ENCODE data around the gene BANP. TPM values are rescaled to one million over a fixed set of nuclear protein-coding genes. Genes with fewer than 3 reads are reported as not detected.
"Not testable (repeated sequence)": the region's sequence is repeated elsewhere in the genome, so short reads cannot be mapped to it uniquely, and the experiment has no call there.

Gene BANP
- total RNA-seq, 1 experiment from 2014 or later, result 22.6 TPM

GRCh38 chr16:88019821-88020515 lies 68.7 kb downstream of the BANP start:
- intact Hi-C loops (cut with micrococcal nuclease; ENCODE audit: unreplicated experiment), result no loop called here
- CTCF ChIA-PET, result no interaction called here

GRCh38 chr16:88020516-88020885 lies 69.3 kb downstream of the BANP start:
- in situ Hi-C loops (cut with HindIII; ENCODE audit: low pct_unique_long_range_greater_than_20kb, low sequenced_read_pairs), result no loop called here
- no peak overlapping the region for H3K27ac ChIP-seq (ENCODE audit: low read length)
- no peak for DNase-seq (ENCODE audit: low read depth, low spot score)
- BruUV-seq (replicated peaks), result no TSS peak
- H3K4me3 ChIP-seq (ENCODE audit: low read depth in 2 of 2, low read length in 2 of 2), result no peak overlapping the region
- TF ChIP-seq SIN3A (IDR thresholded peaks at IDR 0.05; ENCODE audit: borderline replicate concordance, insufficient read depth, low read depth, low read length) (no peak), REST (IDR thresholded peaks at IDR 0.05; ENCODE audit: insufficient read depth in 1 of 2, low read depth in 2 of 2, low read length in 1 of 2) (no peak), TCF7L2 (IDR thresholded peaks at IDR 0.05; ENCODE audit: low read depth, low read length) (no peak), POLR2AphosphoS5 (IDR thresholded peaks at IDR 0.05; ENCODE audit: low read depth, low read length) (no peak), CTCF (IDR thresholded peaks at IDR 0.05) (no peak)
- POLR2A ChIA-PET, result no interaction called here
- H3K36me3 ChIP-seq (ENCODE audit: control insufficient read depth, insufficient read depth, low read length), result no peaks in the 10 kb centered on the region
- CTCF ChIA-PET, result no interaction called here
- H3K4me1 ChIP-seq (ENCODE audit: control insufficient read depth, insufficient read depth, low read length), result no peaks in the 10 kb centered on the region
- H3K27me3 ChIP-seq (ENCODE audit: control insufficient read depth, insufficient read depth, low read length), result no peaks in the 10 kb centered on the region
- no peaks in the 10 kb centered on the region for H3K9me3 ChIP-seq (ENCODE audit: control insufficient read depth, insufficient read depth, low read depth, low read length)
- intact Hi-C loops (cut with micrococcal nuclease; ENCODE audit: unreplicated experiment), result no loop called here
- no peak for ATAC-seq

More at GRCh38 chr16:88019821-88020515, 68.7 kb downstream of the BANP start:
- in situ Hi-C loops (cut with HindIII; ENCODE audit: low pct_unique_long_range_greater_than_20kb, low sequenced_read_pairs), result no loop called here
- Histone ChIP-seq H3K4me3 (ENCODE audit: low read depth in 2 of 2, low read length in 2 of 2) (no peak overlapping the region), H3K27ac (ENCODE audit: low read length) (no peak overlapping the region), H3K4me1 (ENCODE audit: control insufficient read depth, insufficient read depth, low read length) (no peaks in the 10 kb centered on the region), H3K36me3 (ENCODE audit: control insufficient read depth, insufficient read depth, low read length) (no peaks in the 10 kb centered on the region), H3K27me3 (ENCODE audit: control insufficient read depth, insufficient read depth, low read length) (no peaks in the 10 kb centered on the region), H3K9me3 (ENCODE audit: control insufficient read depth, insufficient read depth, low read depth, low read length) (no peaks in the 10 kb centered on the region)
- DNase-seq (ENCODE audit: low read depth, low spot score), result no peak
- ATAC-seq, result no peak
- BruUV-seq (replicated peaks), result no TSS peak
- TF ChIP-seq CTCF (IDR thresholded peaks at IDR 0.05) (no peak), TCF7L2 (IDR thresholded peaks at IDR 0.05; ENCODE audit: low read depth, low read length) (no peak), POLR2AphosphoS5 (IDR thresholded peaks at IDR 0.05; ENCODE audit: low read depth, low read length) (no peak), REST (IDR thresholded peaks at IDR 0.05; ENCODE audit: insufficient read depth in 1 of 2, low read depth in 2 of 2, low read length in 1 of 2) (no peak), SIN3A (IDR thresholded peaks at IDR 0.05; ENCODE audit: borderline replicate concordance, insufficient read depth, low read depth, low read length) (no peak)
- POLR2A ChIA-PET, result no interaction called here

DNA sequence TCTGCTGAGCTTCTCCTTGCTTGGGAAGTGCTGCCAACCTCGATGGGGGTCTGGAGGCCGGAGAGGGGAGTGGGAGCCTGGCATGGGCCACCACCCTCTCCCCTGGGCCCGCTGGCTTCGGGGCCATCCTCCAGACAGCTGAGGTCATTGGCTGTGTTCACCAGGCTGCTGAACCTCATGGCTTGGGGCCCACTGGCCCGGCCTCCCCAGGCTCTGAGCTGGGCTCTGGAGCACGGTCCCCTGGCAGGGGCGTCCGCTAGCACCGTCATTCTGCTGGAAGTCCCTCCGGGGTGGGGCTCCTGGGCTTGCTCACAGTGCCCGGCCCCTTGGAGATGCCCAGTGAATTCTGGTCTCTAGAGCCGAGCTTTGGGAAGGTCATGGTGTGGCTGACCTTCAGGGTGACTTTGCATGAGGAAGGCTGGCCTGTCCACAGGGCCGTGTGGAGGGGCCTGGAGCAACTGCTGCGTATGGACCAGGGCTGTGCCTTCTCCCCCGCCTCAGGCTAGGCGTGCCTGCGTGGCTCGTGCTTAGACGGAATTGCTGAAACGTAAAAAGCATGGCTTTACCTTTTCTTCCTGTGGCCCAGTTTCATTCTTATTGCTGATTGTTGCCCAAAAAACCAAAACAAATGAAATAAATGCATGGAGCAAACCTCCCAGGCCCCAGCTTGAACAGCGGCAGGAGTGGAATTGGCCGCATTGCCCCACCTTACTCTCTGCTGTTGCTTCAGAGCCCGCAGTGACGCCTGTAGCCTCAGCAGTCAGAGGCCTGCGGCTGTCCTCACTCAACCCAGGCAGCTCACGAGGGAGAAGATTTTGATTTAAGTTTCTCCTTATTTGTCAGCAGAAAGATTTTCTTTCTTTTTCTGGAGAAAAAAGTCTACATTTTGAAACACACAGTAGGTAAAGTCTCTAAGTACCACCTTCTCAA lies 70.1 kb downstream of the BANP start:
- DNase-seq (ENCODE audit: low read depth, low spot score); H3K36me3 ChIP-seq (ENCODE audit: control insufficient read depth, insufficient read depth, low read length); CTCF ChIA-PET; H3K4me3 ChIP-seq (ENCODE audit: low read depth in 2 of 2, low read length in 2 of 2); H3K27me3 ChIP-seq (ENCODE audit: control insufficient read depth, insufficient read depth, low read length); POLR2A ChIA-PET; H3K4me1 ChIP-seq (ENCODE audit: control insufficient read depth, insufficient read depth, low read length); ATAC-seq; intact Hi-C loops (cut with micrococcal nuclease; ENCODE audit: unreplicated experiment); H3K27ac ChIP-seq (ENCODE audit: low read length); in situ Hi-C loops (cut with HindIII; ENCODE audit: low pct_unique_long_range_greater_than_20kb, low sequenced_read_pairs); BruUV-seq (replicated peaks); H3K9me3 ChIP-seq (ENCODE audit: control insufficient read depth, insufficient read depth, low read depth, low read length): not testable (repeated sequence)
